Epithelial cell of esophagus (primary cell): ENCODE results near the gene IFI6.

Experiments
- DNase-seq: peaks from one replicate; pipeline ENCODE4 v3.0.0; 2010; ENCODE audit warnings: low read depth
- H3K4me3 ChIP-seq: 2 replicates; pipeline ENCODE4 v1.5.1; 2011; ENCODE audit warnings: mild to moderate bottlenecking, low read length, control low read depth
- CTCF ChIP-seq: IDR thresholded peaks from 2 replicates; pipeline ENCODE4 v1.5.1; 2011; ENCODE audit warnings: low read depth, mild to moderate bottlenecking, low read length, control low read depth, inconsistent platforms; ENCODE audit not compliant: insufficient read depth; ENCODE audit errors: missing control alignments

Gene IFI6

GRCh38 chr1:27664291-27664690 lies 7.7 kb downstream of the IFI6 start:
- DNase-seq, result peak; percentile 55
- no peak overlapping the region for H3K4me3 ChIP-seq
- no peak for TF ChIP-seq CTCF

GRCh38 chr1:27662707-27663393 lies 9.1 kb downstream of the IFI6 start:
- DNase-seq, result peak; percentile 75
- no peak overlapping the region for H3K4me3 ChIP-seq
- TF ChIP-seq CTCF, result peak; percentile 88

- TF ChIP-seq CTCF, result no peak
- DNase-seq, result no peak
- no peak overlapping the region for H3K4me3 ChIP-seq
Measured at GRCh38 chr1:27662261-27662660, 9.7 kb downstream of the IFI6 start.

- no peak overlapping the region for H3K4me3 ChIP-seq
- no peak for TF ChIP-seq CTCF
- DNase-seq, result no peak
Measured at GRCh38 chr1:27661412-27662075, 10.4 kb downstream of the IFI6 start.

GRCh38 chr1:27660300-27660835 lies 11.6 kb downstream of the IFI6 start:
- TF ChIP-seq CTCF, result no peak
- DNase-seq, result peak; percentile 51
- peak overlapping the region; percentile 21 for H3K4me3 ChIP-seq

- no peak for TF ChIP-seq CTCF
- DNase-seq, result peak; percentile 86
- H3K4me3 ChIP-seq, result peak overlapping the region; percentile 21
Measured at GRCh38 chr1:27659497-27660299, 12.3 kb downstream of the IFI6 start.
